GM21576 (cell line): ENCODE measurements around the gene STK10.

Source experiments
- ATAC-seq: cut with Tn5 transposase; IDR thresholded peaks from one replicate; pipeline ENCODE4 v1.9.1; 2021; ENCODE audit warnings: mild to moderate bottlenecking, moderate library complexity; ENCODE audit not compliant: unreplicated experiment

STK10 gene

DNA sequence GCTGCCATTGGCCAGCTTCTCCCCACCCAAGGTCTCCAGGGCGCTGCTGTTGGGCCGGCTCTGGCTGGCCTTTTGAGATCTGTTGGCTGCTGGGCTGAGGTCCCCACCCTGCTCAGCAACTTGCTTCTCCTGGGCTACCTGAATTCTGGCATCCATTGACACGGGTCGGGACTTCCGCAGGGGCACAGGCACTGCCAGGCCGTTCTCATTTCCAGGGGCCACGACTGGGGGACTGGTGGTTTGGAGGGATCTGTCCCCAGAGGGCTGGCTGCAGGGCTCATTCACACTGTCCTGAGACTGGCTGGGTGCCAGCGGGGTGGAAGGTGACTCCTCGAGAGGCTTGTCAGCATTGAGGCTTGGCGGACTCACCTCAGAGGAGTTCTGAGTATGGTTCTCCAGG lies 94.5 kb downstream of the STK10 start:
- ATAC-seq: no peak

DNA sequence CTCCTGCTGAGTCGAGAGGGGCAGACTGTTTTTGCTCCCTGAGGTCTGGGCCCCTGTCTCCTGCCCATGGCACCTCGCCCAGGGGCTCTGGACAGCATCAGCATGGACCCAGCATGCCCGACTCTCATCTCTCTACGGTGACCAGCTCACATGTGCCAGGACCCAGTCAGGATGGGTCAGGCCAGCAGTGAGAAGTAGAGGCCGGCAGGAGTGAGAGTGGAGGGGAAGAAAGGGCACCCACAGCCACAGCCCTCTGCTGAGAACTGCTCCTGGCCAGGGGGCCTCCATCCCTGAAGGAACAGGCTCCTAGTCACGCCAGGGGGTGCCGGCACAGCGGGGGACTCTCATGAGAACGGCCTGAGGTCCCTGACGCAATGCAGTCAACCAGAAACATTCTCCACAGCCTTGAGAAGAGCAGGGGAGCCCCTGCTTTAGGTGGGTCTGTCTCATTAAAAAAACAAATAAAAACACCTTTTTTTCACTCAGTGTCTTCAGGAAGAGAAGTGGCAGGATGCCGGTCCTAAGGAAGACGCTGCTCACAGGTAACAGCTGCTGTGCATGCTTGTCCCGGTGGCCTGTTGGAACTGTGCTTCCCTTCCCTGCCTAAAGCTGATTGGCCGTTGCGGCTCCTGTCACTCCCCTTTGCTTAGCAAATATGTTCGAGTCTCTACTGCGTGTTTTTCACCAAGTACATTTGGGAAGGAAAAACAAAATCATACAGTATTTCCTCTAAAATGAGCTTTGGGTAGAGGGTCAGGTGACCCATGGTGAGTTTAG lies 95.9 kb downstream of the STK10 start:
- no peak for ATAC-seq

GRCh38 chr5:172090976-172091547 lies 97.0 kb downstream of the STK10 start:
- no peak for ATAC-seq

DNA sequence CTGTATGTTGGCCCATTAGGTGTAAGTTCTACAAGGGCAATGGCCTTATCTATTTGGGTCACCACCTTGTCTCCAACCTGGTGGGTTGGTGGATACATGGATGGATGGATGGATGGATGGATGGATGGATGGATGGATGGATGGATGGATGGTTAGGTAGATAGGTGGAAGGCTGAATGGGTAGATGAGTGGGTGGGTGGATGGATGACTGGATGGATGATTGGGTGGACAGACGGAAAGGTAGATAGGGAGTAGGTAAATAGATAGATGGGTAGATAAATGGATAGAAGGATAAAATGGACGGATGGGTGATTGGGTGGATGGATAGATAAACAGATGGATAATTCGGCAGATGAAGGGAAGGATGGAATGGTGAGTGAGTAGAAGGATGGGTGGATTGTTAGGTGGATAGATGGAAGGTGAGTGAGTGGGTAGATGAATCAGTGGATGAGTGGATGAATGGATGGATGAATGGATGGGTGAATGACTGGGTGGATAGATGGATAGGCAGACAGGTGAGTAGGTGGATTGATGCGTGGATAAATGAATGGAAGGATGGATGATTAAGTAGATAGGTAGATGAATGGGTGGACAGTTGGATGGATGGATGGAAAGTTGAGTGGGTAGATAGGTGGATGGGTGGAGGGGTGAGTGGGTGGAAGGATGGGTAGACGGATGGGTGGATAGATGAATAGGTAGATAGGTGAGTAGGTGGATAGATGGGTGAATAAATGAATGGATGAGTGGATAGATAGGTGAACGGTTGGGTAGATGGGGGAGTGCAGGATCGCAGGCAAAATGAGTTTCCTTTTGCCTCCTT lies 98.5 kb downstream of the STK10 start:
- no peak for ATAC-seq

GRCh38 chr5:172088801-172089200 lies 99.2 kb downstream of the STK10 start:
- ATAC-seq: no peak

- ATAC-seq: no peak
These were observed 101.6 kb downstream of the STK10 start for GRCh38 chr5:172086194-172086975.

DNA sequence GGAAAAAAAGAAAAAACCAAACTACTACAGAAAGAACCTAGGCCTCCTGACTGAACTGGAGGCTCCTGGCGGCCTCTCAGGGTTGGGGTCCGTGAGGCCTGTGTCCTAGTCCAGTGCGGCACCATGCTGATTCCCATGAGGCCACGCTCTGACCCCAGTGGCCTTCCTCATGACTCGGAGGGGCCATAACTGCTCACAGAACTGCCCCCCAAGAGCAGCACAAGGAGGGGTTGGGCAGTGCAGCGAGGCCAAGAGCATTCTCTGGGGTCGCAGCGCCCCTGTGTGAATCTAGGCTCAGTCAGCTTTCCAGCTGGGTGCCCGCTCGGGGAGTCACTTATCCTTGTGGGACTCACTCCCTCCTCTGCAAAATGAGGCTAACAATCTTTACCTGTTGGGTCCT lies 102.3 kb downstream of the STK10 start:
- ATAC-seq: no peak

DNA sequence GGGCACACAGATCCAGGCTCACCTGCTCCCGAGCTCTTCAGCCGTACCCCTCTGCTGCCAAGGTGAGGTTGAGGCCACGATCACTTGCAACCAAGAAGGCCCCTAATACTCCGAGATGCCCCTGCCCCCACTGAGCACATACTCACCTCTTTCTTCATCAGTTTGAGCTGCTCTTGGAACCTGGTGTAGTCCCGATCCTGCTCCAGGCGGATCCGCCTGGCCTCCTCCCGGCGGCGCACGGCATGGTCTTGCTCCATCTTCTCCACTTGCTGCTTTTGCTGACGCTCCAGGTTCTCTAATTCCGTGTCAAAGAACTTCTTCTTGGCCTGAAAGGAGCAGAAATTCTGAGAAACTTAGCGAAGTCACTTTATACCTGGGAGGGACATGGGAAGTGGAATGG lies 105.8 kb downstream of the STK10 start:
- no peak for ATAC-seq

DNA sequence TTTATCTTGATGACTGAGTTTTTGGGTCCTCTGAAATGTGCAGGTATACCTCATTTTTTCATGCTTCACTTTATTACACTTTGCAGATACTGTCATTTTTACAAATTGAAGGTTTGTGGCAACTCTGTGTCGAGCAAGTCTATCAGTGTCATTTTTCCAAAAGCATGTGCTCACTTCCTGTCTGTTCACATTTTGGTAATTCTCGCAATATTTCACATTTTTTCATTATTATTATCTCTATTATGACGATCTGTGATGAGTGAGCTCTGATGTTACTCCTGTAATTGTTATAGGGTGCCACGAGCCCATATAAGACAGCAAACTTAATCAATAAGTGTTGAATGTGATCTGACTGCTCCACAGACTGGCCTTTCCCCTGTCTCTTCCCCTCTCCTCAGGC lies 108.1 kb downstream of the STK10 start:
- ATAC-seq: no peak

GRCh38 chr5:172078726-172079345 lies 109.2 kb downstream of the STK10 start:
- ATAC-seq: no peak

GRCh38 chr5:172077664-172078425 lies 110.2 kb downstream of the STK10 start:
- ATAC-seq: no peak

DNA sequence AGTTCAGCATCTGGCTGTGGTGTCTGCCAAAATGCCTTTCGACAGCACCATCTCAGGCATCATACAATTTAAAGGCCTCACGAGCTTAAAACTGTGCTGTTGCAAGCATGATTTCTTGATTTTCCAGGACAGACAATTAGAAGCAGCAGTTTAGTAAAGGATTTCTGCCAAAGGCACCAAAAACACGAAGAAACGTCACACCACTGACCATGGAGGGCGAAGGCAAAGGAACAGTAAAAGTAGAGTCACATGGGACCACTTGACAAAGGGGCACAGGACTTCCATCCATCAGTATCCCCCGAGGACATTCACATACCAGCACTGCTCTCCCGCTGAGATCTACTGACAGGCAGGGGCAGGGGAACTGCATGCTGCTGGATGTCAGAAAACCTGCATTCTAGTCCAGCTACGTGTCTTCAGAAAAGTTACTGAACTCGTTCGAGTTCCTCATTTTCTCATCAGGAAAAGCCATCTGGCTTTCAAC lies 111.2 kb downstream of the STK10 start:
- ATAC-seq: no peak

DNA sequence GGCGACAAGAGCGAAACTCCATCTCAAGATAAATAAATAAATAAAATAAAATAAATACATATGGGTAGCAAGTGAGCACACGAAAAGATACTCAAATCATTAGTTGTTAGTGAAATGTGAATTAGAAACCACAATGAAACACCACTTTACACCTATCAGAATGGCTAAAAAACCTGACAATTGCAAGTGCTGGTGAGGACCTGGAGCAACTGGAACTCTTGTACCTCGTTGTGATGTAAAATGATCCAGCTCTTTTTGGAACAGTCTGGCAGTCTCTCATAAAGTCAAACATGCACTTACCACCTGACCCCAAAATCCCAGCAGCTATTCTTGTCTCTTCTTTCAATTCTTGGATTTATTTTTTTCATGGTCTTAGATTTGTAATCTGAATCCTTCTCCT lies 112.4 kb downstream of the STK10 start:
- no peak for ATAC-seq

GRCh38 chr5:172074896-172075295 lies 113.1 kb downstream of the STK10 start:
- ATAC-seq: no peak

DNA sequence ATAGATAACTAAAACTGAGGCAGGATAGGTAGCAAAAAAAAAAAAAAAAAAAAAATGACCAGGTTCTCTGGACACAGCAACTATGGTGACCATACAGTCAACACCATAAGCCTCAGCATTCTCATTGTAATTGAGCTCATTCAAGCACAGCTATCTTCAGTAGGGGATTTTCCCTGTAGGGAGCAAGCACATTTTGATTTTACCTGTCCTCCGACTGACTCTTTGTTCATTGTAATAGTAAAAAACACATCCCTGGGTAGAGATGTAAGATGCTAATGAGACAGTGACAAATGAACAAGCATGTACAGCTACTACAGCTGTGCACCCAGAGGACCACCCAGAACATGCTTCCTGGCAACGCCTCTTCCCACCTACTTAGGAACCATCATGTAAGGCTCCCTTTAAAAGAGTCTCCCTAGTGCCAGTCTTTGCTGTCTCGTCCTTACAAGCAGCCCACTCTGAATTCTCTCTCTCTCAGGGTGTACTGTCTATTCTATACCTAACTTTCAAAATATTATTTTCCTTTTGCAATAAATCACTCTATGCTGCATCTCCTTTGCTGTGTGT lies 116.6 kb downstream of the STK10 start:
- ATAC-seq: no peak

DNA sequence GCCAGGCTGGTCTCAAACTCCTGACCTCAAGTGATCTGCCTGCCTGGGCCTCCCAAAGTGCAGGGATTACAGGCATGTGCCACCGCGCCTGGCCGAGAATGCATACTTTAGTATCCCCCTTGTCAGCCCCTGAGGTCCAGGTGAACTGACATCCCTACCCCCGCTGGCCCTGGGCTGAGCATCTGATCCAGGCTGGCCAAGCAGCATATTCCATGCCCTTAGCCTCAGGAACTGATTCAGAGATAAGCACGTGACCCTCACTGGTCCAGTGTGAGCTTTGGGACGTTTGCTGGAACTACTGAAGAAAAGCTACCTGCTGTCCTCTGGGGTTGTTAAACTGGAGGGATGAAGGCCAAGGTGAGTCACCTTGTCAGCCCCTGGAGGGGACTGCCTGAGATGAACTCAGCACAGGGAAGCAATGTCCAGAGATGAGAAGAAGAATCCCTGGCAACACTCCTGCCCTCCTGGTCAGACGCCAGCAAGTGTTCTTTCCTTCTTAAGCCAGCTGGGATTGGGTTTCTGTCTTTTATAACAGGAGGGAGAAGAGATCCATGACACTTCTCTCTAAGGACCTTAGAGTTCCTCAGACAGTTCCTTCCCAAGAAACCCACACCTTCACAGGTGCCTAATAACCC lies 122.5 kb downstream of the STK10 start:
- ATAC-seq: no peak

GRCh38 chr5:172064766-172065165 lies 123.3 kb downstream of the STK10 start:
- no peak for ATAC-seq

DNA sequence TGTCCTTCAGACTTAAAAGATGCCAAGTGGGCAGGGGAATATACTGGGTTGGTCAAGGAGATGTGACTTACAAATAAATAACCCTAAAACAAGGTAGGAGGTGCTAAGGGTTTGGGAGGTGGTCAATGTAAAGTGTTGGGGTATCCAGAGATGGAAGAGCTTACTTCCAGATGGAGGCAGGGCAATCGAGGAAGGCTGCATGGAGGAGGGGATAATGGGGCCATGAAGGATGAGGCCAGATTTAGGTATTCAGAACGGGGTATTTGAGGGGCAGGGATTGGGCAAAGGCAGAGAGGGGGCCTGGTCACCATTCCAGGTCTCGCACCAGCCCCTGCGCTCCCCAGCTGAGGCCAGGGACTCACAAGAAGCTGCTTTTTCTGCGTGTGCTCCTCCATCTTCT lies 123.7 kb downstream of the STK10 start:
- ATAC-seq: no peak
